Measurements from ENCODE around the gene ESRRA.

ESRRA gene

DNA sequence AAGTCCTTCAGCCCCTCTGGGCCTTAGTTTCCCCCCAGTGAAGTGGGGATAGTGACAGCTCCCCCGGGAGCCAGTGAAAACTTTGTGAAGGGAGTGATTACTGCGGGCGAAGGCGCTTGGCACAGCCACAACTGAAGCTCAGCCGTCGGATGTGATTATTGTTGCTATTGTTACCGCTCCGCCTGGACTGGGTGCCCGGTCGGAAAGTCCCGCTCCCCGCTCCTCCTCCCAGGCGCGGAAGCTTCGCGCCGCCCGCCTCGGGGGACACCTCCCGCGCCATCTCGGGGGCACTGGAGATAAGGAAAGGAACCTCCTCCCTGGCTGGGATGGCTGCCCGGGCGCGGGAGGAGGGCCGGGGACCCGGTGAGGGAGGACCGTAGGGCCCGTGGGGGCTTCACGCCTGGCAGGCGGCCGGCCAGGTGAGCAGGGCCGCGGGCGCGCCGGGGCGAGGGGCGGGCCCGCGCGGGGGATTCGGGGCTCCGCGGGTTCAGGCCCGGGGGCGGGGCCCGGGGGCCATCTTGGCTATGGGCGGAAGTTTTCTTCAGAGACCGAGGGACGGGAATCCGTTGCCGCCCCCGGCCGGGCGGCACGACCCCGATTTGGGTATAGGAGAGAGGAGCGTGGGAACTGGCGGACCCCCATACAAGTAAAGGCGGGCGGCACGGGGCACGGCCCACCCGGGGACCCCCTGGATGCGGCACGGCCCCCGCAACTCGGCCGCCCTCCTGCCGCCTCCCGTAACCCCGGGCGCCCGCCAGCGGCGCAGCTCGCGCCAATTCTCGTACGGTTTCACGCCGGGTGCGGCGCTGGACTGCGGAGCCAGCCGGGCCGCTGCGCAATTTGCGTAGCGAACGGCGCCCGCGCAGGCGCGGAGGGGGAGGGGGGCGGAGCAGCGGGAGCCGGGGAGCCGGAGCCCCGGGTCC, 20.1 kb upstream of the ESRRA start, which contains the start of gene GPR137:
GPR137 (plus strand) TSS at position 887 of the 923 bp plus-strand sequence. CDS start 677 bp downstream, outside the sequence.
- Histone ChIP-seq H3K36me3 (replicated peaks in 1 of 2; ENCODE audit: control insufficient read depth in 2 of 2, insufficient read depth in 2 of 2, low read length in 2 of 2) (peaks cover 2 to 18% of the 10 kb centered on the region in 2 donors), H2AFZ (ENCODE audit: low read length) (peak within 1 kb of the TSS; percentile 99), H3K9me3 (replicated peaks in 1 of 2; ENCODE audit: control insufficient read depth in 2 of 2, insufficient read depth in 1 of 2, low read depth in 1 of 2, low read length in 2 of 2) (no peaks in the 10 kb centered on the region), H3K79me1 (ENCODE audit: low read depth, low read length) (peaks cover 6% of the 10 kb centered on the region), H4K8ac (ENCODE audit: low read depth, low read length) (peak within 1 kb of the TSS; percentile 82), H3K4me1 (ENCODE audit: control insufficient read depth in 2 of 2, insufficient read depth in 1 of 2, low read depth in 1 of 2, low read length in 2 of 2) (peaks cover 3 to 9% of the 10 kb centered on the region in 2 donors), H3K18ac (ENCODE audit: low read length) (peak within 1 kb of the TSS; percentile 98), H3K4me3 (ENCODE audit: low read length in 2 of 2) (peak within 1 kb of the TSS; percentile 68 to 91), H2BK12ac (ENCODE audit: low read length) (no peak within 1 kb of the TSS), H4K91ac (ENCODE audit: low read depth, low read length, poor library complexity) (no peak within 1 kb of the TSS), H3K4me2 (ENCODE audit: insufficient read depth, low read length, poor library complexity, severe bottlenecking) (peak within 1 kb of the TSS; percentile 100), H2BK15ac (ENCODE audit: low read length) (peak within 1 kb of the TSS; percentile 49), H2AK5ac (ENCODE audit: low read depth, low read length) (peak within 1 kb of the TSS; percentile 98), H3K23ac (ENCODE audit: low read depth, low read length, poor library complexity) (peak within 1 kb of the TSS; percentile 85), H3K27me3 (ENCODE audit: control insufficient read depth in 3 of 3, insufficient read depth in 3 of 3, low read depth in 1 of 3, low read length in 3 of 3) (peaks cover 1 to 11% (median 10%) of the 10 kb centered on the region in 3 experiments), H3K27ac (replicated peaks; ENCODE audit: low read length) (peak within 1 kb of the TSS; percentile 61), H3K14ac (ENCODE audit: low read length) (peak within 1 kb of the TSS; percentile 44), H2BK5ac (ENCODE audit: low read length) (no peak within 1 kb of the TSS), H3K4ac (ENCODE audit: low read length) (no peak within 1 kb of the TSS), H3K9ac (ENCODE audit: low read depth, low read length, poor library complexity) (peak within 1 kb of the TSS; percentile 90), H2BK120ac (ENCODE audit: low read depth, low read length) (no peak within 1 kb of the TSS)
- no CpG with 5 or more reads among the region's 102 CpGs for WGBS, 2 donors (ENCODE audit: extremely low coverage in 2 of 2, insufficient read length in 2 of 2, insufficient replicate concordance in 1 of 2)
- DNase-seq (ENCODE audit: low spot score), result peak; percentile 82

GRCh38 chr11:64285885-64286800, 19.2 kb upstream of the ESRRA start:
- WGBS, 2 donors (ENCODE audit: extremely low coverage in 2 of 2, insufficient read length in 2 of 2, insufficient replicate concordance in 1 of 2), result no CpG with 5 or more reads among the region's 40 CpGs

GRCh38 chr11:64286801-64287159, 18.5 kb upstream of the ESRRA start:
- no CpG with 5 or more reads among the region's 9 CpGs for WGBS, 2 donors (ENCODE audit: extremely low coverage in 2 of 2, insufficient read length in 2 of 2, insufficient replicate concordance in 1 of 2)
- no peak overlapping the region for H2AFZ ChIP-seq (ENCODE audit: low read length)
- peak overlapping the region; percentile 75 for H3K9ac ChIP-seq (ENCODE audit: low read depth, low read length, poor library complexity)
- H3K79me1 ChIP-seq (ENCODE audit: low read depth, low read length), result peaks cover 6% of the 10 kb centered on the region
- no peak overlapping the region for H4K8ac ChIP-seq (ENCODE audit: low read depth, low read length)
- peak overlapping the region; percentile 18 for H3K4me2 ChIP-seq (ENCODE audit: insufficient read depth, low read length, poor library complexity, severe bottlenecking)
- H3K4me3 ChIP-seq (ENCODE audit: low read length in 2 of 2), result no peak overlapping the region
- no peak overlapping the region for H3K4ac ChIP-seq (ENCODE audit: low read length)
- peak overlapping the region; percentile 98 for H2AK5ac ChIP-seq (ENCODE audit: low read depth, low read length)
- H3K4me1 ChIP-seq (ENCODE audit: control insufficient read depth in 2 of 2, insufficient read depth in 1 of 2, low read depth in 1 of 2, low read length in 2 of 2), result peaks cover 5 to 9% of the 10 kb centered on the region in 2 donors
- H3K14ac ChIP-seq (ENCODE audit: low read length), result peak overlapping the region; percentile 17
- H2BK15ac ChIP-seq (ENCODE audit: low read length), result peak overlapping the region; percentile 37
- peaks cover 2 to 12% of the 10 kb centered on the region in 2 donors for H3K36me3 ChIP-seq (replicated peaks in 1 of 2; ENCODE audit: control insufficient read depth in 2 of 2, insufficient read depth in 2 of 2, low read length in 2 of 2)
- no peak overlapping the region for H3K27ac ChIP-seq (replicated peaks; ENCODE audit: low read length)
- H2BK120ac ChIP-seq (ENCODE audit: low read depth, low read length), result no peak overlapping the region
- no peaks in the 10 kb centered on the region for H3K9me3 ChIP-seq (replicated peaks in 1 of 2; ENCODE audit: control insufficient read depth in 2 of 2, insufficient read depth in 1 of 2, low read depth in 1 of 2, low read length in 2 of 2)
- H3K27me3 ChIP-seq (ENCODE audit: control insufficient read depth in 3 of 3, insufficient read depth in 3 of 3, low read depth in 1 of 3, low read length in 3 of 3), result peaks cover 14 to 26% (median 25%) of the 10 kb centered on the region in 3 experiments
- no peak for DNase-seq (ENCODE audit: low spot score)
- no peak overlapping the region for H2BK12ac ChIP-seq (ENCODE audit: low read length)
- H2BK5ac ChIP-seq (ENCODE audit: low read length), result no peak overlapping the region
- no peak overlapping the region for H3K23ac ChIP-seq (ENCODE audit: low read depth, low read length, poor library complexity)
- H4K91ac ChIP-seq (ENCODE audit: low read depth, low read length, poor library complexity), result no peak overlapping the region
- no peak overlapping the region for H3K18ac ChIP-seq (ENCODE audit: low read length)

More at GRCh38 chr11:64285885-64286800, 19.2 kb upstream of the ESRRA start:
- peak overlapping the region; percentile 81 for H3K4me2 ChIP-seq (ENCODE audit: insufficient read depth, low read length, poor library complexity, severe bottlenecking)
- H2BK120ac ChIP-seq (ENCODE audit: low read depth, low read length), result no peak overlapping the region
- peak overlapping the region; percentile 75 for H3K9ac ChIP-seq (ENCODE audit: low read depth, low read length, poor library complexity)
- peak overlapping the region; percentile 17 for H3K14ac ChIP-seq (ENCODE audit: low read length)
- peak overlapping the region; percentile 48 for H4K8ac ChIP-seq (ENCODE audit: low read depth, low read length)
- no peak overlapping the region for H2BK12ac ChIP-seq (ENCODE audit: low read length)
- H3K27me3 ChIP-seq (ENCODE audit: control insufficient read depth in 3 of 3, insufficient read depth in 3 of 3, low read depth in 1 of 3, low read length in 3 of 3), result peaks cover 8 to 20% (median 19%) of the 10 kb centered on the region in 3 experiments
- no peak overlapping the region for H3K4ac ChIP-seq (ENCODE audit: low read length)
- H3K4me3 ChIP-seq (ENCODE audit: low read length in 2 of 2), result peak overlapping the region; percentile 68 to 91
- no peak for DNase-seq (ENCODE audit: low spot score)
- peak overlapping the region; percentile 73 for H3K23ac ChIP-seq (ENCODE audit: low read depth, low read length, poor library complexity)
- peak overlapping the region; percentile 98 for H2AK5ac ChIP-seq (ENCODE audit: low read depth, low read length)
- H2BK5ac ChIP-seq (ENCODE audit: low read length), result no peak overlapping the region
- H3K9me3 ChIP-seq (replicated peaks in 1 of 2; ENCODE audit: control insufficient read depth in 2 of 2, insufficient read depth in 1 of 2, low read depth in 1 of 2, low read length in 2 of 2), result no peaks in the 10 kb centered on the region
- H3K18ac ChIP-seq (ENCODE audit: low read length), result peak overlapping the region; percentile 84
- peaks cover 2 to 16% of the 10 kb centered on the region in 2 donors for H3K36me3 ChIP-seq (replicated peaks in 1 of 2; ENCODE audit: control insufficient read depth in 2 of 2, insufficient read depth in 2 of 2, low read length in 2 of 2)
- peak overlapping the region; percentile 99 for H2AFZ ChIP-seq (ENCODE audit: low read length)
- H3K27ac ChIP-seq (replicated peaks; ENCODE audit: low read length), result no peak overlapping the region
- peak overlapping the region; percentile 37 for H2BK15ac ChIP-seq (ENCODE audit: low read length)
- H3K4me1 ChIP-seq (ENCODE audit: control insufficient read depth in 2 of 2, insufficient read depth in 1 of 2, low read depth in 1 of 2, low read length in 2 of 2), result peaks cover 3 to 9% of the 10 kb centered on the region in 2 donors
- H4K91ac ChIP-seq (ENCODE audit: low read depth, low read length, poor library complexity), result no peak overlapping the region
- H3K79me1 ChIP-seq (ENCODE audit: low read depth, low read length), result peaks cover 6% of the 10 kb centered on the region
